Astrocyte of the spinal cord (primary cell): ENCODE measurements around the gene TGM6.

ENCODE experiments used
- DNase-seq: peaks from one replicate; pipeline ENCODE4 v3.0.0; 2011; ENCODE audit warnings: low read depth, low spot score
- H3K4me3 ChIP-seq: 2 replicates; pipeline ENCODE4 v1.5.1; 2011; ENCODE audit warnings: low read depth, mild to moderate bottlenecking, low read length, moderate library complexity
- CTCF ChIP-seq: IDR thresholded peaks from 2 replicates; pipeline ENCODE4 v1.5.1; 2012; ENCODE audit warnings: low read depth, mild to moderate bottlenecking, low read length, inconsistent platforms
- in situ Hi-C: cut with HindIII; loops from 2 replicates; pipeline ENCODE4 v1.10.0; 2017; ENCODE audit warnings: low sequenced_read_pairs

The TGM6 gene

DNA sequence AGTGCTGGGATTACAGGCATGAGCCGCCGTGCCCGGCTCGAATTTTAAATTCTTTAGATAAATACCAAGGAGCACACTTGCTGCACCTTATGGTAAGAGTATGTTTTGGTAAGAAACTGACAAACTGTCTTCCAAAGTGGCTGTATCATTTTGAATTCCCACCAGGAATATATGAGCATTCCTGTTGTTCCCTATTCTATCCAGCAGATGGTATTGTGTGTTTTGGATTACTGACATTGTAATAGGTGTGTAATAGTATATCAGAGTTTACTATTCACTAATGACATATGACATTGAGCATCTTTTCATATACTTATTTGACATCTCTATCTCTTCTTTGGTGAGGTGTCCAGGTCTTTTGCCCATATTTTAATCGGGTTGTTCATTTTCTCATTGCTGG, 40.5 kb downstream of the TGM6 start:
- H3K4me3 ChIP-seq = no peak overlapping the region
- no peak for DNase-seq
- in situ Hi-C loops = no loop called here
- TF ChIP-seq CTCF = no peak

DNA sequence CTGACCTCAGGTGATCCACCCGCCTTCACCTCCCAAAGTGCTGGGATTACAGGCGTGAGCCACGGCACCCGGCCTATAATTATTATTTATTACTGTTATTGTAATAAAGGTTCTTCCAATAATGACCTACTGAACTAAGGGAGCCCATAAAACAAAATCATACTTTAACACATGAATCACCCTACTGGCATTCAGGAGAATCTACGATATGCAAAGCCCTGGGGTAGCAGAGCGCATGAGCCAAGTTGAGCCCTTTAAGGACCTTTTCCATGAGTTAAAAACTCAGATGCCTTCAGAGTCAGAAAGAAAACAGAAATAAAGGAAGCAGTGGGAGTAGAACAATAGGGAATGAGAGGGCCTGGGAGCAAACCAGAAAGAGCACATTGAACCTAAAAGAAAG, 48.4 kb downstream of the TGM6 start:
- in situ Hi-C loops = no loop called here
- no peak for TF ChIP-seq CTCF
- DNase-seq = no peak
- no peak overlapping the region for H3K4me3 ChIP-seq

DNA sequence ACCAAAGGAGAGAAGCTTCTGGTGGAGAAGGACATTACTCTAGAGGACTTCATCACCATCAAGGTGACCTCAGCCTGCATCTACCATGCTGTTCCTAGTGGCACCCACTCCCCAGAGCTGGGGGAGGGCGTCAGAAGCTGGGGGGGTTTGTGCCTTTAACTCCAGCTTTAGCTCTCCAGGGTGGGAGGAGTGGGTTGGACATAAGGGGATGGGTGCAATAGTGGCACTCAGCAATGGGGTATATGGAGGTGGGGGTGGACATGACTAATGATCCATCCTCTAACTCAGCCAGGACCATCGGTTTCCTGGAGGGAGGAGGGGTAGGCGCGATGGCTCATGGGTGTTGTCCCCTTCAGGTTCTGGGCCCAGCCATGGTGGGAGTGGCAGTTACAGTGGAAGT, 49.8 kb downstream of the TGM6 start:
- TF ChIP-seq CTCF = no peak
- in situ Hi-C loops = no loop called here
- H3K4me3 ChIP-seq = no peak overlapping the region
- no peak for DNase-seq

DNA sequence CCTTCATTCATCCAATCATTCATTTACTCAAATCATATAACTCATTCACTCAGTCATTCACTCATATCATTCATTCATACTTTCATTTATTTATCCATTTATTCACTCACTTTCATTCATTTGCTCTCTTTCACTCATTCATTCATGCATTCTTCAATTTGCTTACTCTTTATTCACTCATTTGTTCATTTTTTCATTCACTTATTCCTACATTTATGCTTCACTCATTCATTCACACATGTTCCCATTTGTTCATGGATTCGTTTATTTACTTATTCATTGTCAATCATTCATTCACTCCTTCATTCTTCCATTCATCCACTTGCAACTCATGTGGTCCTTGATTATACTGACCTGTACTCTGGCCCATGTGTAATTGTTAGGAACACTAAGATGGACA, 50.5 kb downstream of the TGM6 start:
- in situ Hi-C loops = no loop called here

DNA sequence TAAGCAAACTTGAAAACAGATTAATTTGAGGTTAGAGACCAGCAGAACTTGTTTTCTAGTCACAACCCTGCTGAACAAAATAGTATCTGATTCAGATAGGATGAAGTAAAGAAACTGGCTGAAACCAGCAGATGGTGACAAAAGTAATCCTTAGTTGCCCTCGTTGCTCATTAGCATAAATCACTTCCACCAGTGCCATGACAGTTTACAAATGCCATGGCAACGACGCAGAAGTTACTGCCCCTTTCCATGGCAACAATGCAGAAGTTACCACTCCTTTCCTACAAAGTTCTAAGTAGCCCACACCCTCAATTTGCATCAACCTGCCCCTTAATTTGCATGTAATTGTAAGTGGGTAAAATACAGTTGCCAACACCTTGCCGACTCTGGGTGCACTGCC, 66.1 kb downstream of the TGM6 start:
- in situ Hi-C loops = no loop called here
- H3K4me3 ChIP-seq = no peak overlapping the region
- no peak for DNase-seq
- TF ChIP-seq CTCF = no peak

More for the DNA sequence above, 50.5 kb downstream of the TGM6 start:
- no peak overlapping the region for H3K4me3 ChIP-seq
- TF ChIP-seq CTCF = no peak
- no peak for DNase-seq

GRCh38 chr20:2449386-2449785, 68.7 kb downstream of the TGM6 start:
- DNase-seq = no peak
- no peak for TF ChIP-seq CTCF
- in situ Hi-C loops = no loop called here
- H3K4me3 ChIP-seq = no peak overlapping the region

GRCh38 chr20:2451422-2451821, 70.7 kb downstream of the TGM6 start:
- DNase-seq = no peak
- in situ Hi-C loops = no loop called here
- H3K4me3 ChIP-seq = no peak overlapping the region
- no peak for TF ChIP-seq CTCF
